ENCODE measurements around the gene PSMA3. TPM values are rescaled to one million over a fixed set of nuclear protein-coding genes. Genes with fewer than 3 reads are reported as not detected.
"Not testable (repeated sequence)": the region's sequence is repeated elsewhere in the genome, so short reads cannot be mapped to it uniquely, and the experiment has no call there.

The PSMA3 gene
- polyA plus RNA-seq, 1 donor = 190 TPM

DNA sequence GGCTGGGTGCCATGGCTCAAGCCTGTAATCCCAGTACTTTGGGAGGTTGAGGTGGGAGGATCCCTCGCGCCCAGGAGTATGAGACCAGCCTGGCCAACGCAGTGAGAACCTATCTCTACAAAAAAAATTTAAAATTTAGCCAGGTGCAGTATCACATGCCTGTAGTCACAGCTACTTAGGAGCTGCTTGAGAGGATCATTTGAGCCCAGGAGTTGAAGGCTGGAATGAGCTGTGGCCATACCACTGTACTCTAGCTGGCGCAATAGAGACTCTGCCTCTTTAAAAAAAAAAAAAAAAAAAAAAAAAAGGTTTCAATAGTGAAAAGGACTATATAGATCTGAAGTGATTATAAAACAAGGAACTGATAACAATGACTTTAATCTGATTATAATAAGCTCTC, 13.5 kb downstream of the PSMA3 start:
- DNase-seq = no peak

DNA sequence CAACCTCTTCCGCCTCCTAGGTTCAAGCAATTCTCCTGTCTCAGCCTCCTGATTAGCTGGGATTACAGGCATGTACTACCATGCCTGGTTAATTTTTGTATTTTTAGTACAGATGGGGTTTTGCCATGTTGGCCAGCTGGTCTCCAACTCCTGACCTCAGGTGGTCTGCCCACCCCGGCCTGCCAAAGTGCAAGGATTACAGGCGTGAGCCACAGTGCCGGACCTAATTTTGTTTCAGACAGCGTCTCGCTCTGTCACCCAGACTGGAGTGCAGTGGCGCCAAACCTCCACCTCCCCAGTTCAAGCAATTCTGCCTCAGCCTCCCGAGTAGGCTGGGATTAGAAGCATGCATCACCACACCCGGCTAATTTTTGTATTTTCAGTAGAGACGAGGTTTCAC, 17.4 kb downstream of the PSMA3 start:
- not testable (repeated sequence) for DNase-seq

DNA sequence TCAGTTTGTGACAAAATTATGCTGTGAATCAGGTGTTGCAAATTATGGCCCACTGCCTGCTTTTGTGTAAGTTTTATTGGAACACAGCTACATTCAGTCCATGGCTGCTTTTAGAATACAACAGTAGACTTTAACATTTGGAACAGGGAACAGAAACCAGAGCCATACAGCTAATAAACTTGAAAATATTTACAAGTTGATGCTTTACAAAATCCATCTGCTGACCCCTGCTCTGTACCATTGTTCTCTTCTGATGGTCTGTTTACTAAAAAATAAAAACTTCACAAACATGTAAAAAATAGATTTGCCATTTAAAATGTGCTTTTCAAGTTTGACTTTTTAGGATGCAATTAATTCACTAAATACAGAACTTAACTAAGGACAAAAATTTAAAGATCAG, 20.8 kb downstream of the PSMA3 start:
- peak; percentile 43 for DNase-seq

DNA sequence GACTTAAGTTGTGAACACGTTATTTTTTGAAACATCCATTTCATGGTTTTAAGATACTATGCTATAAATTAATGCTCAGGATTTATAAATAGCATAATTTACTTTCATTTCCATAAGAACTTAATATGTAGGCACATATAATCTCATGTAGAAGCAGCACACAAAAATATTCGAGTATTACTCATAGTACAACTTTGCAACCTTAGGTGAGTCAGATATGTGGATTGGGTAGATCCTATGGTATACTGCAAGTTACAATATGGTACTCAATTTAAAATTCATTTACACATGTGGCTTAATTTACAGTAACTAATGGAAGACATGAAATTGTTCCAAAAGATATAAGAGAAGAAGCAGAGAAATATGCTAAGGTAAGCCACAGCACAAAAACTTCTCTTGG, 26.0 kb downstream of the PSMA3 start:
- no peak for DNase-seq

DNA sequence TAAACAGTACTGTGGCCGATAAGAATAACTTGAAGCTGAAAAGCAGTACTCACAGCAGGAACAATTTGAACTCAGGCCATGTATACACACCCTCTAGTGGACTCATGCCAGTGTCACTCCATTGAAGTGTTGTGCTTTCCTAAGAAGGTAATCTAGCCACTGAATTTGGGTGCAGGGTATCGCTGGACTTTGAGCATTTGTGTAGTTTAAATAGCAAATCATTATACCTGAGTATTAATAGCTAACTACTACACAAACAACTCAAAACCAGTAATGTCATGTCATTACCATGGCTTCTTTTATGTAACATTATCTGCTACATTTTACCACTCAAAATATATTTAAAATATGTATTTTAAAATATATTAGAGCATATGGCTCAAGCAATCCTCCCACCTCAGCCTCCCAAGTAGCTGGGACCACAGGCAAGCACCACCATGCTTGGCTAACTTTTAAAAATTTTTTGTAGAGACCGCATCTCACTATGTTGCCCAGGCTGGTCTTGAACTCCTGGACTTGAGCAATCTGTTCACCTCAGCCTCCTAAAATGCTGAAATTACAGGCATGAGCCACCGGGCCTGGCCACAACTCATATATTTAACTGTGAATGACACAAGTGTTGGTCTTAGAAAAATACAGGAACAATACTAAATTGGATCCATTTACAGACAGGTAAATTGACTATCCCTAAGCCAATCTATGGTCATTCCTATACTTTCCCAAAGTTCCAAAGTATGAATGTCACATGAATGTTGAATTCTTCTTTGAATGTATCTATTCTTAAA, 28.1 kb downstream of the PSMA3 start:
- DNase-seq = no peak

DNA sequence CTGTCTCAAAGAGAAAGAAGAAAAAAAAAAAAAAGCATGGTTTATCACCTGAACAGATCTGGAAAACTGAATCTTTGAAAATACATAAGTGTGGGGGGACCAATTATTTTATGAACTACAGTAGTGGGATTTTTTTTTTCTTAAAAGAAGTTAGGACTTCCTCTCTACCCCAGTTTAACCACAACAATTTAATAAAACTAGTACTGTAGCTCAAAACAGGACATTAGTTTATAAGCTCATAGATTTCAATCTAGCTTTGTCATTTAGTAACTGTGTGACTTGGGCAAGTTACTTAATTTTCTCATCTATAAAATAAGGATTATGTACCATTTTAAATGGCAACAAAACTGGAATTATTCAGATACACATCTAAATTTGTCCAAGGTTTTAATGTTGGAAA, 30.2 kb downstream of the PSMA3 start:
- no peak for DNase-seq

DNA sequence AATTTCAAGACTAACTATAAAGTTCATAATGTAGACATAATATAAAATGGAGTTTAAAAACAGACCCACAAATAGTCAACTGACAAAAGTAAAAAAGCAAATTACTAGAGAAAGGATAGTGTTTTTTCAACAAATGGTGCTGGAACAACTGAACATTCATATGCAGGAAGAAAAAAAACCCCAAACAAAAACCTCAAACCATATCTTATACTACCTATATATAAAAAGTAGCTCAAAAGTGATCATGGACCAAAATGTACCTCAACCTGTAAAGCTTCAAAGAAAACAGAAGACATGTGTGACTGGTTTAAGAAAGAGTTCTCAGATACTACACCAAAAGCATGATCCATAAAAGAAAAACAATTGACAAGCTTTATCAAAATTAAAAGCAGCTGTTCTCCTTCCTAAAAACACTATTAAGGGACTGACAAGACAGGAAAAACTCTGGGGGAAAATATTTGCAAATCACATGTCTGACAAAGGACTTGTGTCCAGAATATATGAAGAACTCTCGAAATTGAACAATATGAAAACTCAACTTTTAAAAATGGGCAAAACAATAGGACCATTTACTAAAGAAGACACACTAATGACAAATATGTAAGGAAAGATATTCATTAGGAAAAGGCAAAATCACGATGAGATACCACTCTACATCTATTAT, 31.0 kb downstream of the PSMA3 start:
- DNase-seq = no peak

DNA sequence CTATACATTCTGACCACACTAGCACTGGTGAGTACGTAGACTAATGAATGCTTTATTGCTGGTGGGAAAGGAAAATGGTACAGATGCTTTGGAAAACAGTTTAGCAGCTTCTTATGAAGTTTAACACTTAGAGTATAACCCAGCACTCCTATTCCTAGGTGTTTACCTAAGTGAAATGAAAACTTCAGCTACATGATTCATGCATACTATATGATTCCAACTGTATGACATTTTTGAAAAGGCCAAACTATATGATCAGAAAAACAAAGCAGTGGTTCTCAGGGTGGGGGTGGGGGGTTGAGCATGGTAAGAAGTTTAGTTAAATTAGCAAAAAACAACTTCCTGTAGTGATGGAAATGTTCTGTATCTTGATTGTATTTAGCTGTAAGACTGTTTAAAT, 31.6 kb downstream of the PSMA3 start:
- no peak for DNase-seq

DNA sequence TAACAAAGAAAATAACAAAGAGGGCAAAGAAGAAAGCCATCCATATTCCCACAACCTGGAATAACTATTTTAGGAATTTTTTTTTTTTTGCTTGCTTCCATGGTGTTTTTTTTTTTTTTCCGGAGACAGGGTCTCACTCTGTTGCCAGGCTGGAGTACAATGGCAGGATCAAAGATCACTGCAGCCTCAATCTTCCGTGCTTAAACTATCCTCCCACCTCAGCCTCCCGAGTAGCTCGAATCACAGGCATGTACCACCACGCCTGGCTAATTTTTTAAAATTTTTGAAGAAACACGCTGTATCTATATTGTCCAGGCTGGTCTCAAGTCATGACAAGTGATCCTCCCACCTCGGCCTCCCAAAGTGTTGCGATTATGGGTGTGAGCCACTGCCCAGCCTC, 33.5 kb downstream of the PSMA3 start:
- no peak for DNase-seq

DNA sequence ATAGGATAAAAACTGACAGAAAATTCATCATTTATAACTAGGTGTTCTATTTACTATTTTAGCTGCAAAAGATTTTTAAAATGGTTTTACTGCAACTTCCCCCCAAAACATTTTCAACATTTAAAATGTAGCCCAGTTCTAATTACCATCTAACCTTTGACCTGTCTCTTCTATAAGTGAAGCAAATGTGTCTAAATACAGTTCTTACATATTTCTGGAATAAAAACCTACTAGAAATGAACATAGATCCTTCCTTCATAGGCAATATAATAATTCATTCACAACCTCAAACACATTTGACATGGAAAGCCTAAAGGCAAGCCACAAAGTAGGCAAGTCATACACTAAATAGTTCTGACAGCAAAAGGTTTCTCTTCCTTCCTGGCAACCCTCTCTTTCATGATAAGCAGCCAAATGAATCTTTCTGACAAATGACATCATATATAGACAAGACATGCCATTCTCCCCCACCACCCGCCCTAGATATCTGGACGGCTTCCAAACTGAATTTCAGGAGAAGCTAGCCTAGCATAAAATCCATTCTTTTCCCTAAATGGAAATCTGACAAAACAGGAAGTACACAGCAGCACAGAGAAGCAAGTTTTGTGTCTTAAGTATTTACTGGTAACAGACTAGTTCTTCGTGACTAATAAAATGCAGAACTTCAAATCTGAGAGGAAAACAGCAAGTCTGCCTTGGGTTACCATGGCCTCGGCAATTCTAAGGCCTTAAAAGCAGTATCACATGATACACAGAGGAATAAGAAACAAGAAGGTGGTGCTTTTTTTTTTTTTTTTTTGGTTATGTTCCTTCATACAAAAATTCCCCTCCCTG, 36.5 kb downstream of the PSMA3 start:
- no peak for DNase-seq

DNA sequence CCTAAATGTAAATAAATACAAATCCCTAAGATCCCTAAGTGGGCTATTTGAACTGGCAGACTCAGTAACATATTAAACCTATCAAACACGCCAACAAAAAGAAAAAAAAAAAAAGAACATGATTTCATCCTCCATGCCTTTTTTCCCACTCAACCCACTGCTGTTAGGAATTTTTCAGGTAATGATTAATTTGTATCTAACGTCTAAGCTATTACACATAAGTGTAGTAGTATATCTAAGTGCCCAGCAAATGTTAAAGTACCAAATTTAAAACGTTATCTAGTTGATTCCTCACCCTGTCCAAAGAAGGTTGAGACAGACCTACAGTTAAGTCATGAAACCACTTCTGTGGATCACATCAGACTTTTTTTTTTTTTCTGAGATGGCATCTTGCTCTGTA, 37.3 kb downstream of the PSMA3 start:
- no peak for DNase-seq

DNA sequence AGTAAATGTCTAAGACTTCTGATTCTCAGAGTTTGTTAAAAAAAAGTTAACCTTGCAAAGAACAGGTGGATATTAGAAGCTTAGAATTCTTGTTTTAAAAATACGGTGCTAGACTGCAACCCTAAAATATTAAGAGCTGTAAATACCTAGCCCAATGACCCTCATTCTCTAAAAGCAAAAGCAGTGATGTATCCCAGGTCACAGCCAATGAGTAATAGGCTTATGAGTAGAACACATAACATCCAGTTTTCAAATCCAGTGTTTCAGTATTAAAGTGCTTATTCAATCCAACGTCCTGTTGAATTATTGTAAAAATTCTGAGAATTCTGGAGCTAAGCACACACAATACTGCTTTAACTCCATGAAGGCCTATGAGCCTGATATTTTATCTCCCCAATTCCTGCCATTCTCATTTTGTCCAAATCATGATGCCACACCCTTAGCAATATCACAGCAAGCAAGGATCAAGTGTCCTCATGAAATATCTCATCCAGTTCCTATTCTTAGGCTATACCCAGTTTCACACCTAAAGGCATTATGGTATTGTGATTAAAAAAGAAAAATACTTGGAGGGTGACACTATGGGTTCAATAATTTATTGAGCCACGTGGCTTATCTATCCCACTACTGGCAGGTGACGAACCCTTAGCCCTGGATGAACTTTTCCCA, 38.4 kb downstream of the PSMA3 start:
- DNase-seq = no peak

DNA sequence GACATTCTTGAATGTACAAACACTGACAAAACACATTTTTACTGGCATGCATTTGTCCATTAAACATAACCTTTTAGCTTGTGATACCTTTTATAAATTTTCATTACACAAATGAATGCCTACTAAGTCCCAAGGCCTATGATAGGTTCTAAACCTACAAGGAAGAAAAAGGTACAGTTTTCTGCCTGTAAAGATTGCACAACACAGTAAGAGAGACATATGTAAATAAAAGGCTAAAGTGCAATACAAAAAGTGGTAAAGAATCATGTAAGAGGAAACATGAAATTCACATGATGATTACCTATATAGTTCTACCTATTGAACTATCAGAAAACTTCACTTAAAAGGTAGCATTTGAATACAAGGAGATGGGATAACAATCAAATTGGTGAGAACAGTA, 39.1 kb downstream of the PSMA3 start:
- no peak for DNase-seq

DNA sequence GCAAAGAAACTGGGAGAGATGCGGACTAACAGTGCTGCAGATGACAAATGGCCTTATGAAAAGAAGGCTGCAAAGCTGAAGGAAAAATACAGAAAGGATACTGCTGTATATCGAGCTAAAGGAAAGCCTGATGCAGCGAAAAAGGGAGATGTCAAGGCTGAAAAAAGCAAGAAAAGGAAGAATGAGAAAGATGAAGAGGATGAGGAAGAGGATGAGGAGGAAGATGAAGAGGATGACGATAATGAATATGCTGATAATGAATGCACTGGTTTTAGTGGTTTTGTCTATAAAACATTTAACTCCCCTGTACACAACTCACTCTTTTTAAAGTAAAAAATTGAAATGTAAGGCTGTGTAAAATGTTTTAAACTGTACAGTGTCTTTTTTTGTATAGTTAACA, 40.5 kb downstream of the PSMA3 start:
- DNase-seq = no peak

DNA sequence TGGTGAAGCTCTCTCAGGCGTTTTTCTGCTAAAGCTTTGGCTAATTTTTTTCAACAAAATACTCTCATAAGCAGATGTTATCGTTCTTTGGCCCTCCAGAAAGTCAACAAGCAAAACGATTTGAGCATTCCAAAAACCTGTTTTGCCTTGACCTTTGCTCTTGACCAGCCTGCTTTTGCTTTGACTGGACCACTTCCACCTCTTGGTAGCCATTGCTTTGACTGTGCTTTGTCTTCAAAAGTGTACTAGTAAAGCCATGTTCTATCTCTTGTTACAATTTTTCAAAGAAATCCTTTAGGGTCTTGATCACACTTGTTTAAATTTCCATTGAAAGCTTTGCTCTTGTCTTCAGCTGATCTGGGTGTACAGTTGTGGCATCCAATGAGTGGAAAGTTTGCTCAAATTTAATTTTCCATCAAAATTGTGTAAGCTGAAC, 43.0 kb downstream of the PSMA3 start:
- DNase-seq = no peak

DNA sequence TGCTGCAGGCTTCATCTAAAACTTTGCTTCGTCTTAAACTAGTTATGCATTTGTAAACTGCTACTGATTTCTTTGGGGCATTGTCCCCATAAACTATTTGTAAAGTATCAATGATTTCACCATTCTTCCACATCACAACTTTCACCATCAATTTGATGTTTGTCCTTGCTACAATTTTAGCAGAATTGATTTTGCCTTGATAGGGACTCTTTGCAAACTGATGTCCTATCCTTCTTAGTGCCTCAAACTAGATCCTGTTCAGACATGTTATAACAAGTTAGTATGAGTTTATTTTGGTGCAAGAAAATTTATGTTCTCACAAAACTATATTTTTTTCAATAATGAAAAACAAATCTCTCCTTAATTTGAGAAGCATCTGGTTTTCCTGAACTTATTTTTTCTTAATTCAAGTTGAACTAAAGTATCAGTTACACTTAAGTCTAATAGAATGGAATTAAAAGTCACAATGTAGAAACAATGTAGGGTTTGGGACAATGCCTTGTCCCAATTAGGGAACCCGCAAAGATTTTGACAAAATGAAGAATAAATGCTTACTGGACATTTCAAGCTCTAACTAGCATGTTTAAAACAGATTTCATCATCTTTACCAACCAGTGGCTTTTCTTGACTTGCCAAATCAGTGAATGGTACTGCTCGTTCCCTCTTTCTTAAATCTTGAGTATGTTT, 43.6 kb downstream of the PSMA3 start:
- no peak for DNase-seq

DNA sequence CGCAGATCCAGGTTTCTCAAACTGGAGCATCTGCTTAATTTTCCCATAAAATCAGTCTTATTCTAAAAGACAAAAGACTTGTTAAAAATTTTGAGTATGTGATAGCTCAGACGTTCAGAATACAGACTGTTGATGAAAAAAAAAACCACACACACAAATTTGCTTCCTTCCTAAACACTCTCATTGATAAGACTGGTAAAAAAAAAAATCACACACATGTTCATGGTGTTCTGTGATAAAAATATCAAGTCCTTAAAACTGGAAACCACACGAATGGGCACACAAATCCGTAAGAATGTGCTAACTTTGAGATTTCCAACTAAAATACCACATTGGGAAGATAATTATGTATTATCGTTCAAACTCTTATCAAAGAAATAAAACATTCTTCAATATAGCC, 47.0 kb downstream of the PSMA3 start:
- no peak for DNase-seq

DNA sequence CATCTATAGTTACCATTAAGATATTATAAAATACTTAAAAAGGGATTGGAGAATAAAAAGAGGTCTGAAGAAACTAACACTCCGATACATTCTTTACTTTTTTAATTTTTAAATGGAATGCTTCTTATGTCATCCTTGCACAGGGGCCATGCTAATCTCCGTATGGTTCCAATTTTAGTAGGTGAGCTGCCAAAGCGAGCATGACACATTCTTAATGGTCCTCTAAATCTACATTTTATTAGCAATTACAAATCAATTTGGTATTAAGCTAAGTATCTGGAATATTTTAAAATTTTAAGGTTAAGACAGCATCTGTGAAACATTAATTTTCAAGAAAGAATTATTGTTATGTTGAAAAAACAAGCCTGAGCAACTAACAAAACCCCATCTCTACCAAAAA, 47.5 kb downstream of the PSMA3 start:
- no peak for DNase-seq

DNA sequence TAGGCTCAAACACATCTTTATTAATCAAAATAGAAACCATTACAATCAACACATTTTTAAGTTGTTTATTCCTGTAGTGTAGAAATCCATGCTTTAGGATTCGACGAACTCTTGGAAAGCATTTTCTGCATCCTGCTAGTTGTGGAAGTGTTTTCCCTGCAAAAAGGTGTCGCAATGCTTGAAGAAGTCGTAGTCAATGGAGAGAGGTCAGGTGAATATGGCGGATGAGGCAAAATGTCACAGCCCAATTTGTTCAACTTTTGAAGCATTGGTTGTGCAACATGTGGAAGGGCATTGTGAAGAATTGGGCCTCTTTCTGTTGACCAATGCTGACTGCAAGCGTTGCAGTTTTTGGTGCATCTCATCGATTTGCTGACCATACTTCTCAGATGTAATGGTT, 49.6 kb downstream of the PSMA3 start:
- DNase-seq = no peak

DNA sequence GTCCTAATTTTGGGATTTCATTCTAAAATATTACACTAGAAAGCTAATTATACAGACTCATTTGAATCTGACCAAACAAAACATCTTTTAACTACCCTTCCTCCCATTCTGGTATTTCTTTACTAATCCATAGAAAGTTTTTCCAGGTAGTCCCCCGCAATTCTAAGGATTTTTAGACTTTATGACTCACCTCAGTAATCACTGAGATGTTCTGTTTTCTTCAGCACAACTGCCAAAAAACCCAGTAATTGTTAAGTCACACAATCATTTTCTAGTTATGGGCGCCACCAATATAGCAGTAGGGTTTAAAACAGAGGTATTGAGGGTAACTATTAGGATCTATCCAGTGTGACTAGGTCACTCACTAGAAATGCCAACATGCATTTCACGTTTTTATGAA, 52.1 kb downstream of the PSMA3 start:
- DNase-seq = no peak

DNA sequence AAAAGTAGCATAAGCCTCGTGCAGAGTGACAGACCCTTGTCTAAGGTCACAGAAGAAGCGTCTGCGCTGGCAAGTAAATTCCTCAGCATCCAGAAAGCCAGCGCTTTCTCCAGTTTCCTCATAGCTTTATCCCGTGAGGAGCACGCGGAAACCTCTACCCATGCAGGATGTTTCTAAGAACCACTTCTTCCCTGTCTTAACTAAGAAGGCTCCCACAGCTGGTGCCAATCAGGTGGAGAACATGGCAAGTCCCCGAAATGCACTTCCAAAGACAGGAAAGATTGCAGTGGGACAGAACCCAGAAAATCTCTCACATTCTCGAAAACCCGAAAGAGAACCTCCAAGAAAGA, 52.7 kb downstream of the PSMA3 start:
- no peak for DNase-seq

Measured in left kidney (tissue), 2 donors.